ENCODE data around the gene TCF7L1.
"Not testable (repeated sequence)": the region's sequence is repeated elsewhere in the genome, so short reads cannot be mapped to it uniquely, and the experiment has no call there.

Gene TCF7L1, protein sequence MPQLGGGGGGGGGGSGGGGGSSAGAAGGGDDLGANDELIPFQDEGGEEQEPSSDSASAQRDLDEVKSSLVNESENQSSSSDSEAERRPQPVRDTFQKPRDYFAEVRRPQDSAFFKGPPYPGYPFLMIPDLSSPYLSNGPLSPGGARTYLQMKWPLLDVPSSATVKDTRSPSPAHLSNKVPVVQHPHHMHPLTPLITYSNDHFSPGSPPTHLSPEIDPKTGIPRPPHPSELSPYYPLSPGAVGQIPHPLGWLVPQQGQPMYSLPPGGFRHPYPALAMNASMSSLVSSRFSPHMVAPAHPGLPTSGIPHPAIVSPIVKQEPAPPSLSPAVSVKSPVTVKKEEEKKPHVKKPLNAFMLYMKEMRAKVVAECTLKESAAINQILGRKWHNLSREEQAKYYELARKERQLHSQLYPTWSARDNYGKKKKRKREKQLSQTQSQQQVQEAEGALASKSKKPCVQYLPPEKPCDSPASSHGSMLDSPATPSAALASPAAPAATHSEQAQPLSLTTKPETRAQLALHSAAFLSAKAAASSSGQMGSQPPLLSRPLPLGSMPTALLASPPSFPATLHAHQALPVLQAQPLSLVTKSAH

GRCh38 chr2:85132834-85133637 lies at the start of gene TCF7L1:
Gene TCF7L1 (plus strand): TSS chr2:85133392. CDS start chr2:85133685, 293 bp downstream.
- DNase-seq (ENCODE audit: low read depth) = peak; percentile 71
- peak within 1 kb of the TSS; percentile 77 for H3K4me3 ChIP-seq (ENCODE audit: low read depth, low read length)

DNA sequence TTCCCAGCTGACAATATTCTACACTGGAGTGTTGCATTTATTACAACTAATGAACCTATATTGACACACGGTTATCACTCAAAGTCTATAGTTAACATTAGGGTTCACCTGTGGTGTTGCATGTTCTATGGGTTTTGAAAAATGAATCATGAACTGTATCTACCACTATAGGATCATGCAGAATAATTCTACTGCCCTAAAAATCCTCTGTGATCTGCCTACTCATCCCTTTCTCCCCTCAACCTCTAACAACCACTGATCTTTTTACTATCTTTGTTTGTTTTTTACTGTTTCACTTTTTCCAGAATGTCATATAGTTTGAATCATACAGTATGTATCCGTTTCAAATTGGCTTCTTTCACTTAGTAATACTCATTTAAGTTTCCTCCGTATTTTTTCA lies 47.6 kb upstream of the TCF7L1 start:
- H3K4me3 ChIP-seq (ENCODE audit: low read depth, low read length) = no peak overlapping the region
- DNase-seq (ENCODE audit: low read depth) = no peak

DNA sequence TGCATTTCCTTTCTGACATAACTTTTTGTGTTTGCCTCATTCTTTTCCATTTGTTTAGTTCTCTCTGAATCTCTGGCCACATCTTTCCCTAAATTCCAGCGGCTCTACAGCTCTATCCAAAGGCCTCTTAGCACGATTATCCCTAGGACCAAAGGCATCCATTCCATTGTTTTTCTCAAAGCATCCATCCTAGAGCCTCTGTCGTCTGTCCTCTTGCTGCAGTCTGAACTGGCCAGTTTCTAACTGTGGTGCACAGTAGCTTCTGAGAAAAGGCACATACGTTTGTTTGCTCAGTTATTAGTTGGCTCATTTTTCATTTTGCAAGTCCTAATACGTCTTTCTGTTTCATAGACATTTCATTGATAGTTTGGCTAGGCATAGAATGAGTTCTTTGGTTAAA lies 45.7 kb upstream of the TCF7L1 start:
- no peak for DNase-seq (ENCODE audit: low read depth)
- H3K4me3 ChIP-seq (ENCODE audit: low read depth, low read length) = no peak overlapping the region

GRCh38 chr2:85088921-85089320 lies 44.3 kb upstream of the TCF7L1 start:
- no peak overlapping the region for H3K4me3 ChIP-seq (ENCODE audit: low read depth, low read length)

GRCh38 chr2:85089585-85089984 lies 43.6 kb upstream of the TCF7L1 start:
- H3K4me3 ChIP-seq (ENCODE audit: low read depth, low read length) = no peak overlapping the region
- no peak for DNase-seq (ENCODE audit: low read depth)

More at GRCh38 chr2:85088921-85089320, 44.3 kb upstream of the TCF7L1 start:
- no peak for DNase-seq (ENCODE audit: low read depth)

DNA sequence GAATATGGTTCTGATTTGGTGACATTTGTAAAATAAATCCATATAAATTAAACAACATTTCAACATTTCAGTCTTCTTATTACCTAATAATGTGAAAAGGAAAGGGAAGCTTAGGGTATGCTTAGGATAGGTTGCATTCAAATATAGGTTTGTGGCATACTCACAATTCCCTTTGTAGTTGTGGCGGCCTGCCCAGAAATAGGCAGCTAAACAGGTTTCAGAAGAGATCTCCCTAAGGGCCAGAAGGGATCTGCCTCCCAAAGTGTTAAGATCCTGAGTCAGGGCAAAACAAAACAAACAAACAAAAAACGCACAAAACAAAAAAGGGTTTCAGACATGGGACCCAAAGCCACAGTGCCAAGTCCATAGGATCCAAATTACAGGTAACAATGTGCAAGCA lies 41.4 kb upstream of the TCF7L1 start:
- no peak overlapping the region for H3K4me3 ChIP-seq (ENCODE audit: low read depth, low read length)
- no peak for DNase-seq (ENCODE audit: low read depth)

- H3K4me3 ChIP-seq (ENCODE audit: low read depth, low read length) = no peak overlapping the region
- no peak for DNase-seq (ENCODE audit: low read depth)
These were observed 38.1 kb upstream of the TCF7L1 start for GRCh38 chr2:85095094-85095493.

DNA sequence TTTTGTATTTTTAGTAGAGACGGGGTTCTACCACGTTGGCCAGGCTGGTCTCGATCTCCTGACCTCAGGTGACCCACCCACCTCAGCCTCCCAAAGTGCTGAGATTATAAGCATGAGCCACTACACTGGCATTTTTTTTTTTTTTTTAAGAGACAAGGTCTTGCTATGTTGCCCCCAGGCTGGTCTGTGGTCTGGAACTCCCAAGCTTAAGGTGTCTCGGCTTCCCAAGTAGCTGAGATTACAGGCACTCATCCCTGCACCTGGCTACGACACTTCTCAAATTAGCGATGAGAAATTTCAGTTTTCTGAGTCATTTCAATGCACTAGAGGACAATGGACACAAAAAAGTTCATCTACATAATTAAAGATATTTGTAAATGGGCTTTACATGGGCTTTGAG lies 36.6 kb upstream of the TCF7L1 start:
- no peak for DNase-seq (ENCODE audit: low read depth)
- H3K4me3 ChIP-seq (ENCODE audit: low read depth, low read length) = no peak overlapping the region

DNA sequence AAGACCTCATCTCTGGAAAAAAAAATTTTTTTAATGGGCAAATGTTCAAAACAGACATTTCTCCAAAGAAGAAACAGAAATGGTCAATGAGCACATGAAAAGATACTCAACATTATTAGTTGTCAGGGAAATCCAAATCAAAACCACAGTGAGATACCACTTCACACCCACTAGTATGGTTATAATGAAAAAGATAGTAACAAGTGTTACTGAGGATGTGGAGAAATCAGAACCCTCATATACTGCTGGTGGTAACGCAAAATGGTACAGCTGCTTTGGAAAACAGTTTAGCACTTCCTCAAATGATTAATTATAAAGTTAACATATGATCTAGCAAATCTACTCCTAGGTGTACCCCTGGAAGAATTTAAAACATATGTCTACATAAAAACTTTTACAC lies 29.0 kb upstream of the TCF7L1 start:
- H3K4me3 ChIP-seq (ENCODE audit: low read depth, low read length) = no peak overlapping the region
- DNase-seq (ENCODE audit: low read depth) = no peak

- no peak overlapping the region for H3K4me3 ChIP-seq (ENCODE audit: low read depth, low read length)
- DNase-seq (ENCODE audit: low read depth) = peak; percentile 71
These were observed 26.6 kb upstream of the TCF7L1 start for GRCh38 chr2:85106489-85107180.

GRCh38 chr2:85110991-85111560 lies 22.1 kb upstream of the TCF7L1 start:
- DNase-seq (ENCODE audit: low read depth) = no peak
- no peak overlapping the region for H3K4me3 ChIP-seq (ENCODE audit: low read depth, low read length)

GRCh38 chr2:85111819-85112281 lies 21.3 kb upstream of the TCF7L1 start:
- no peak for DNase-seq (ENCODE audit: low read depth)
- H3K4me3 ChIP-seq (ENCODE audit: low read depth, low read length) = no peak overlapping the region

DNA sequence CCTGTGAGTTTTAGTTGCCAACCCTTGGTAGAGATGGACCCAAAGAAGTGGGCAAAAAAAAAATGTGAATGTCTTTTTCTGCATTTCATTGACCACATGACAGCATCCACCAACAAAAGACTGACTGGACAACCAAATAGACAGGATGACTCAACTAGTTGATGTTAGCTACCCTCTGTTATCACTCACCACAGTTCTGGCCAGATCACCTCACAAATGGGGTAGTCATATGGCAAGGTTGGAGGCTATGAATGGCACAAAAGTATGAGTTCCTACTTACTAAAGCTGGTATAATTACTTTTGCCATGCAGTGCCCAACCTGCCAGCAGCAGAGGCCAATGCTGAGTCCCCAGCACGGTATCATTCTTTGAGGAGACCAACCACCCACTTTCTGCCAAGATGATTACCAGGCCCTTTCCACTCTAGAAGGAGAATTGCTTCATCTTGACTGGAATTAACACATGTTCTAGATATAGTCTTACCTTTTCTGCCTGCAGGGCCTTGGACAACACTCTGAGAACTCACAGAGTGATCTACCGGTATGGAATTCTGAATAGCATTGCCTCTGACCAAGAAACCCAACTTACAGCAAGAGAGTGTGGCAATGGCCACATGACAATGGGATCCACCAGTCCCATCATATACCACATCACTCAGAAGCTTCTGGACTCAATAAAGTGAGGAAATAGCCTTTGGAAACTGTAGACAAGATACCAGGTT lies 20.1 kb upstream of the TCF7L1 start:
- H3K4me3 ChIP-seq (ENCODE audit: low read depth, low read length) = no peak overlapping the region
- DNase-seq (ENCODE audit: low read depth) = no peak

- DNase-seq (ENCODE audit: low read depth) = no peak
- no peak overlapping the region for H3K4me3 ChIP-seq (ENCODE audit: low read depth, low read length)
These were observed 18.4 kb upstream of the TCF7L1 start for GRCh38 chr2:85114586-85115330.

DNA sequence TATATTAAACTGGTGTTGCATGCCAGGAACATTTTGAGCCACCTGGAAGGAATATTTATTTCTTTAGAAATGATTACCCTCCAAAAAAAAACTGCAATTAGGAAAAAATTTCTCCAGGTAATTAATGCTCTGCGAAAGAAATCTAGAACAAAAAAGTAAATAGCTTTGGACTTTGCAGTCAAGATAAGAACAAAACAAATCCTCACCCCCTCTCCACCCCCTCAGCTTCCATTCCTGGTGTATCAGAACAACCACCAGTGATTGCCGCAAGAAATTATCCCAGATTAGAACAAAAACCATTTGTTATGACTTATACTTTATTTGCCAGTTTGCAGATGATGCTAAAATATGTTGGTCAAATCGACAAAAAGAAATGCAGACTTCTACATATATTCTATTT lies 17.0 kb upstream of the TCF7L1 start:
- no peak overlapping the region for H3K4me3 ChIP-seq (ENCODE audit: low read depth, low read length)
- DNase-seq (ENCODE audit: low read depth) = no peak

- no peak overlapping the region for H3K4me3 ChIP-seq (ENCODE audit: low read depth, low read length)
- no peak for DNase-seq (ENCODE audit: low read depth)
These were observed 13.3 kb upstream of the TCF7L1 start for GRCh38 chr2:85119900-85120299.

DNA sequence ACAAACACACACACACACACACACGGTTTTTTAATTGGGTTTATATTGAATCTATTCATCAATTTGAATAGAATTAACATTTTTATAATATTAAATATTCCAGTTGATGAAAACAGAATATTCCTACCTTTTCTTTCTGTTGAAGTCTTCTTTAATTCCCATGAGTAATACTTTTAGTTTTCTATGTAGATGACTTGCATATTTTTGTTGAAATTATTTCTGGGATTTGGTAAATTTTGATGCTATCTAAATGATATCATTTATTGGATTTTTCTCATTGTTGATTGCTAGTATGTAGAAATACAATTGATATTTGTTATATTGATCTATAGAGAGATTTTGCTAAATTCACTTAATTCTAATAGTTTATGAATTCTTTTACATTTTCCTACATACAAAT lies 12.8 kb upstream of the TCF7L1 start:
- DNase-seq (ENCODE audit: low read depth) = no peak
- no peak overlapping the region for H3K4me3 ChIP-seq (ENCODE audit: low read depth, low read length)

DNA sequence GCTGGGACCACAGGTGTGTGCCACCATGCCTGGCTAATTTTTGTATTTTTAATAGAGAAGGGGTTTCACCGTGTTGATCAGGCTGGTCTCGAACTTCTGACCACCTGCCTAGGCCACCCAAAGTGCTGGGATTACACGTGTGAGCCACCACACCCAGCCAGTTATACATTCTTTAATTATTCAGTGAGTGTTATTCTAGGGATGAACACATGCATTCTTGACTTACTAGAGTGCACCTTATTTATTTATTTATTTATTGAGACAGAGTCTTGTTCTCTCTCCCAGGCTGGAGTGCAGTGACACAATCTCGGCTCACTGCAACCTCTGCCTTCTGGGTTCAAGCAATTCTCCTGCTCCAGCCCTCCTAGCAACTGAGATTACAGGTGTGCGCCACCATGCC lies 6.7 kb upstream of the TCF7L1 start:
- DNase-seq (ENCODE audit: low read depth); H3K4me3 ChIP-seq (ENCODE audit: low read depth, low read length): not testable (repeated sequence)
